Measurements from ENCODE around the gene NME3.

NME3 gene

DNA sequence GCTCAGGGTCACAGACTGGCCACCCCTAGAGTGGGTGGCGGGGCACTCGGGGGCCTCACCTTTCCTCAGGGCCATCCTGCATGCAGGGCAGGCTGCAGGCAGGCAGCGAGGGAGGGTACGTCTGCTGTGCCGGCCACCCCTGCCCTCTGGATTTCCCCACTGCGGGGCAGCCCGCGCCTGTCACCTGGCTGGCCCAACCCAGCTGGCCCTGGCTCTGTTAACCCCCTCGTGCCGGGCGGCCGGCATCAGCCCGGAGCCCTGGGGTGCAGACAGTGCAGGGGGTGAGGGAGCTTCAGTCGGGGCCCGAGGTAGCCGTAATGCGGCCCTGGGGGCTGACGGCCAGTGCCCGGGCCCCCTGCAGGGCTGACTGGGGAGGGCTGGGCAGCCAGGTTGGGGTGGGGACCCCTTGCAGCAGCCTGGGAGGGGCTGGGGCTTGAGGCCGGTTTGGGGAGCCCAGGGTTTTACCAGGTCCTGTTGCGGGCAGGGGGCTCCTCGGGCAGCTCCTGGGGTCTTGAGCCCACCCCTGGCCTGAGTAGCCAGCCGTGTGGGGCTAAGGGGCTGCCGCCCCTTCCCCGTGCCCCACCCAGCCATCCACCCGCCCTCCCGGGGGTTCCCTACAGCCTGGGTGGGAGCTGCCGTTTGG, 22.4 kb upstream of the NME3 start, which contains the start of gene IGFALS:
IGFALS (minus strand) TSS at position 128 of the 643 bp plus-strand sequence; CDS start at position 75, 53 bp downstream.
- DNase-seq (ENCODE audit: low read depth, low spot score) = no peak

DNA sequence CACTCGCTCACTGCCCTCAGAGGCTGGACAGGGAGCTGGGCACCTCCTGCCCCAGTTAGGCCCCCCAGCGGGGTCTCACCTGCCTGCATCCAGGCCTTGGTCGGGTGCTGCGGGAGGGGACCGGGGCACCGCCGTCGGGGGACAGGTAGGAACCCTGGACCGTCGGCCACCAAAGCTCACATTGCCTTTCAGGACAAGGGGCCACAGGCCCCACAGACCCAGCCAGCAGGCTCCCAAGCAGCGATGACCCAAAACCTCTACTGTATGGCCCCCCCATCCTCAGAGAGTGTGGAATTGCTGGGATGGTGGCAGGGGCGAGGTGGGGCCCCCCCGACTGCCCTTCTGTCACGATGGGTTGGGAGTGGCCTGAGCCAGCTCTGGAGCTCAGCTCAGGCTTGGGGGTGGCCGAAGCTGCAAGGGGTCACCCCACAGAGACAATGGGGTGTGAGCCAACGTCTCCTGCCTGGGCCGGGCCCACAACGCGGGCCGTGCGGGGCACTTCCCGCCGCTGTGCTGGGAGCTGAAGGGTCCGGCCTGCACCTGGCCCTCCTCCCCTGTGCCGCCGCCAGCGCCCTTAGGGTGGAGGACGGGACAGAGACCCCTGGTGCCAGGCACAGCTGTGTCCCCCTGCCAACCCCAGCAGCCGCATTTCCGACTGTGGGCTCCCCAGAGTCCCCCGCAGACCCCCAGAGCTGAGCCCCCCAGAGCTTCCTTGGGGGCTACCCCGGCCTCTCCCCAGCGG, 21.7 kb upstream of the NME3 start:
- no peak for DNase-seq (ENCODE audit: low read depth, low spot score)

DNA sequence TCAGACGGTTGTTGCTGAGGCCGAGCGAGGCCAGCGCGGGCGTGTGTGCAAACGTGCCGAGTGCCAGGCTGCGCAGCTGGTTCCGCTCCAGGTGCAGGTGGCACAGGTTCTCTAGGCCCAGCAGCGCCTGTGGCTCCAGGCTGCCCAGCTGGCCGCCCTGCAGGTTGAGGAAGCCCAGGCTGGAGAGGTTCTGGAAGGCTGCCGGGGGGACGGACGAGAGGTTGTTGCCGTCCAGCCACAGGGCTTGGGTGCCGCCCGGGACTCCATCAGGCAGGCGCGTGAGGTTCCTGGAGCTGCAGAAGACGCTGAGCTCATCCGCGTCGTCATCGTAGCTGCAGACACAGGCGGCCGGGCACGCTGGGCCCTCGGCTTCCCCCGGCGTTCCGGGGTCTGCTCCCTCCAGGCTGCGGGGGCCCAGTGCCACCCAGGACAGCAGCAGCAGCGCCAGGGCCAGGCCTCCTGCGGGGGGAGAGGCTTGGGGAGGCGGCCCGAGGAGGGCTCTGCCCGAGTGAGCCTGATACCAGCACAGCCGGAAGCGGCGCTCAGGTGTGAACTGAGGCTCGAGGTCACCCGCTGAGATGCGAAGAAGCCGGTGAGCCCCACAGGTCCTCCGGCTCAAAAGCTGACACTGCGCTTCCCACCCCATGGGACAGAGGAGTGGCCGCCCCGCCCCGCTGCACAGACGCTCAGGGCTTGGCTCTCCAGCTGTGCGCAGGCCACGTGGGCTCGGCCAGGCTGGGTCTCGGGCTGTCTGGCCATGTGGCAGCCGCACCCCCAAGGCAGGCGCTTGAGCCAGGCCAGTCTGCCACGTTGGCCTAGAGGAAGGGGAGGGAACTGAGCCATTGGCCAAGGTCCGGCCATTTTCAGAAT, 20.8 kb upstream of the NME3 start:
- no peak for DNase-seq (ENCODE audit: low read depth, low spot score)

GRCh38 chr16:1791256-1791942, 20.1 kb upstream of the NME3 start:
- no peak for DNase-seq (ENCODE audit: low read depth, low spot score)

- DNase-seq (ENCODE audit: low read depth, low spot score) = no peak
Measured at GRCh38 chr16:1790611-1791255, 19.4 kb upstream of the NME3 start.

DNA sequence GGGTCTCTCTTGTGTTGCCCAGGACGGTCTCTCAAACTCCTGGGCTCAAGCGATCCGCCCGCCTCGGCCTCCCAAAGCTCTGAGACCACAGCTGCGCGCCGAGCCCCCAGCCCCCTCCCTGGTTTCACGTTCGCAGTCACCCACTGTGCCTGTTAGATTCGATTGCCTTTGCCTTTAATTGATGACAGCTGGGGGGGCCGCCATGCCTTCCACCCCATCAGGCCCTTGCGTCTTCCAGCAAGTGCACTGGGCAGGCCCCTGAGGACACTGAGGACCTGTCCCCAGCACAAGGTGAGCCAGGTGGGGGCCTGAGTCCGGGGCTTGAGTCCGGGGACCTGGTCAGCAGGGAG, 18.9 kb upstream of the NME3 start:
- DNase-seq (ENCODE audit: low read depth, low spot score) = no peak

DNA sequence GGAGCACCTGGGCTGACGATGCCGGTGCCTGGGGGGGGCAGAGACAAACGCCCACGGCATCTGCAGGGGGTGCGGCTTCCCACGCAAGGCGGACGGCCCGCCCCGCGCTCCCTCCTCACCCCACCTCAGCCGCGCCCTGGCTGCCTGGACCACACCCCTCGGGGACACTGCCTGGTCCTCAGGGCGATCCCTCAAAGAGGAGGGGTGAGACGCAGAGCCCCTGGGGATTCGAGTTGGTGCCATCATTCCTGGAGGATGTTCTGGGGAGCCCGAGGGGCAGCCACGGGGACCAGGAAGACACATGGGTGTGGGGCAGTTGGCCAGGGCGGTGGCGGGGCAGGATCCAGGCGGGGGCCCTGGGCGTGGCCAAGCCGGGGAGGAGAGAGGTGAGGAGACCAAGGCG, 18.3 kb upstream of the NME3 start:
- DNase-seq (ENCODE audit: low read depth, low spot score) = no peak

DNA sequence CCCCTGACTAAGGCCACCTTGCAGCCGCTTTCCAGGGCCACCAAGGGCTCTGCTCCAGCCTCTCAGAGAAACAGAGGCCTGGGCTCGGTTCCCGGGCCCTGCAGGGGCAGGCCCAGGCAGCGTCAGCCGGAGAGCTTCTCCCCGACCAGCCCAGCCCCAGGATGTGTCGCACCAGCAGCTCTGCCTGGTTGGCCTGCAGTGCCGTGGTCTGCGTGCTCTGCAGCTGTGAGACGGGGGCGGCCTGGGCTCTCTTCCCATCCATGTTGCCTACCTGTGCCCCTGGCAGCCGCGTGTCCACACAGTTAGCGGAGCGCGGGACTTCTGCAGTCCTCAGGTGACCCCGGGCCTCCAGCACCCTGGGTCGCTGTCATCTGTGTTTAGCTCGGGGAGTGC, 17.4 kb upstream of the NME3 start:
- DNase-seq (ENCODE audit: low read depth, low spot score) = no peak

DNA sequence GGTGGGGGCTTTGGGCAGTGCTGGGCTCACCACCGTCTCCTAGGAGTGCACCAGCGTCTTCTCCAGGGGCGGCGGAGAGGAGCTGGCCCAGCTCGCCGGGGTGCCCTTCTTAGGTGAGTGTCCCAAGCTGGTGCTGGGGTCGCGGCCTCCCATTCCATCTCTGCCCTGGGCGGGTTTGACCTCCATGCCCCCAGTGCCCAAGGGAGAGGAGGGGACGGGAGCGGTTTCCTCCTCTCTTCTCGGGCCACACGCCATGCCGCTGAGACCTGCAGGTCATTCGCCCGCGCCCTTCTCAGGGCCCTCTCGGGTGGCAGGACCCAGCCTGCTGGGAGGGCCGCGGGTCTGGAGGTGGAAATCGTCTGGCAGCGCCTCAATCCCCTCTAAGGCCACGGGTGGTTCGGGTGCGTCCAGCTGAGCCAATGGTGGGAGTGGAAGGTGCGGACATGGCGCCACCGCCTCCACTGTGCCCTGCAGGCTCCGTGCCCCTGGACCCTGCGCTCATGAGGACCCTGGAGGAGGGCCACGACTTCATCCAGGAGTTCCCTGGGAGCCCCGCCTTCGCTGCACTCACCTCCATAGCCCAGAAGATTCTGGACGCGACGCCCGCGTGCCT, 16.9 kb upstream of the NME3 start:
- DNase-seq (ENCODE audit: low read depth, low spot score) = no peak

- no peak for DNase-seq (ENCODE audit: low read depth, low spot score)
Measured at GRCh38 chr16:1787322-1788094, 16.2 kb upstream of the NME3 start.

DNA sequence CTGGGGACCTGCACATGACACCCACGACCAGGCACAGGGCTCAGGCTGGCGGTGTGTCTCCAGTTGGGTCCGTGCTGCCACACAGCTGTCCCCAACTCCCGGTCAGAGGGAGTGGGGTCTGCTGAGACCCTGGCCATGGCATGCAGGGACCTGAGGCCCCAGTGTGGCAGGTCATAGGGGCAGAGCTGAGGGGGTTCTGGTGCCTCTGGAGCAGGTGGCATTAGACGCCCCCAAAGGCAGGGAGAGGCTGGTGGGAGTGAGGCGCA, 15.6 kb upstream of the NME3 start:
- DNase-seq (ENCODE audit: low read depth, low spot score) = no peak

GRCh38 chr16:1786242-1787055, 15.1 kb upstream of the NME3 start:
- no peak for DNase-seq (ENCODE audit: low read depth, low spot score)

GRCh38 chr16:1785846-1786170, 14.5 kb upstream of the NME3 start:
- no peak for DNase-seq (ENCODE audit: low read depth, low spot score)

DNA sequence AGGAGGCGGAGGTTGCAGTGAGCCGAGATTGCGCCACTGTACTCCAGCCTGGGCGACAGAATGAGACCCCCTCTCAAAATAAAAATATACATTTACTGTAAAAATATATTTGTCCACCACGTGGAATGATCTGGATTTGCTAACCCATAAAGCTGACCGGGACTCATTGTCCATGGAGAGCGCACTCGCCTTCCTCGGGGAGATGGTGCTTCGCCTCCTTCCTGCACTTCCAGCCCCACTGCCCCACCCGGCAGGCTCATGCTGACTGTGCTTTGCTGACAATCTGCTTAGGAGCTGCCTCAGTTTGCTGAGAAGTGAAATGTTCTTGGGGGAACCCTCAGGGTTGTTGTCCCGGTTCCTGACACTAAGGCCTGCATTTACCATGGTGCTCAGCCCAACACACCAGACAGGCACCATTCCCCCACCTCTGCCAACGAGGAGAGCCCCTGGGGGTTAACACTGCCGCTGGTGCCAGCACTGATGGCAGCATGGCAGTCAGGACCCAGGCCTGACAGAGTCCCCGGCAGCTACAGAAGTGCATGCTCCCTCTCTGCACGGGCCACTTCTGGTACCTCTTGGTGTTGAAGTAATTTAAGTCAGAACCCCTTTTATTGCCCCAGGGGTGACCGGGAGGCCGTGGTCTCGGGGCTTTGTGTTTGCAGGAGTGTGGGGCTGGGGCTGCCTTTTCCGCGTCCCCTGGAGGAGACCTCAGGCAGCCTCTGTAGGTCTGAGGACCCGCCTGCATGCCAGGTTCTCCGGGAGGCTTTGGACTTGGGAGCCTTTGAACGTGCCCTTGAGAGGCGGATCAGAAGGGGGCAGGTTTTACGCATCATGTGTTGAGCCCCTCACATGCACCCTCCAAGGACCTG, 13.9 kb upstream of the NME3 start:
- no peak for DNase-seq (ENCODE audit: low read depth, low spot score)

DNA sequence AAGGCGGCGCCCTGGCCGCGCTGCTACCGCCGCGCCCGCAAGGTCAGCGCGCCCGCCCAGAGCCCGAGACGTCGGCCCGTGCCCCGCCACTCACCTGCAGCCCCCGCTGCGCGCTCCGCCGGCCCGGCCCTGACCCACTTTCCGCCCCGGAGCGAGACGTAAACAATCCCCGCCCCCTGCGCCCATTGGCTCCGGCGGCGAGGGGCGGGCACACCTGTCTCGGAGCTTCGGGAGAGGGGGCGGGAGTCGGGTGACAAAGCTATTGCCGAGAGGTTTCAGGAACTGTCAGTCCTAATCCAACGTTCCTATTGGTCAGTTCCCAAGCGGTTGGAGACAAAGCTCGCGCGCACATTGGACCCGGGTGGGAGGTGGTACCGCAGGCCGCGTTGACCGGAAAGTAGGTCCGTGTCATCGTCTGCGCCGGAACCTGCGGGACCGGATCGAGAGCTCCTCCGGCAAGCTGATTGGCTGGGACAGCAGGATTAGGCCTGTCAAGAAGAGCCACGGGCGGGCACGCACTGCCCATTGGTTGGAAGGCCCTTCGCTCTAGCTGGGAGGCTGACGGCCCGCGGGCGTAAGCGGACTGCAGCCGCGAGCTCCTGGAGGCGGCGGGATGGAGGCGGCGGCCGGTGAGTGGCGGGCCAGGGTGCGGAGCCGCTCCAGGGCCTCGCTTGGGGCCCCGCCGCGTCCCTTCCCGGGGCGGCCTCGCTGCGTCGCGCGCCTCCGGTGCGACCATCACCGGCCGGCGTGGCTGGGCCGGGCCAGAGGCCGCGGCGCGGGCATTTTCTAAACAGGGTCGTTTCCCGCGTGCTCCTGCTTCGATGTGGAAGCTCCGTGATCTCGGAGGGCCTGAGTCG, 11.3 kb upstream of the NME3 start, which contains the start of the genes NUBP2 and SPSB3:
NUBP2 (plus strand) TSS at position 553 of the 857 bp plus-strand sequence; CDS start at position 614, 61 bp downstream.
SPSB3 (minus strand) TSS at position 164 of the 857 bp plus-strand sequence. CDS start 1,088 bp downstream, outside the sequence.
- peak; percentile 99 for DNase-seq (ENCODE audit: low read depth, low spot score)

DNA sequence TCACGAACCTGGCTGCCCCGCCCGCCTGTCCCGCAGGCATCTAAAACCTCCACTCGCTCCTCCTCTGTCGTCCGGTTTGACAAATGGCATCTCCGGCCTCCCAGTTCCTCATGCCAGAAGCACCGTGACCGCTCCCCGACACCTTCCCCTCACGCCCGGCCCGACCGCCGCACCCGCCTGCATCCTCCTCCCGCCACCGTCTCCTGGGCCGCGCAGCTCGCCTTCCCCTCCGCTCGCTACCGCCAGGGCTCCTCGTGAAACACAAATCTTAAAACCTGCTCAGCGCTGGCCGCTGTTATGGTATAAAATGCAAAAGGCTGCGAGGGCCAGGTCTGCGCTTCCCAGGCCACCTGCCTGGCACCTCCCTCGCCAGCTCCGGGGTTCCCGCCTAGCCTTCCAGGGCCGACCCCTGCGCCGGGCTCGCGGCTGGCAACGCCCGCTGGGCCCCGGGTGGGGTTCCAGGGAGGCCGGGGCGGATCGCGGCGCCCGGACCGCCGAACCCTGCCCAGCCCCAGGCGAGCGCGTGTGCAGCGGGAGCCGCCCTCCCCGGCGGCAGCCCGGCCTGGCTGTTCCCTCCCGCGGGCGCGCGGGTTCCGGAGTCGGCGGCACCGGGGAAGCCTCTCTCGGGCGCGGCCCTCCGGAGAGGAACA, 10.5 kb upstream of the NME3 start:
- no peak for DNase-seq (ENCODE audit: low read depth, low spot score)

DNA sequence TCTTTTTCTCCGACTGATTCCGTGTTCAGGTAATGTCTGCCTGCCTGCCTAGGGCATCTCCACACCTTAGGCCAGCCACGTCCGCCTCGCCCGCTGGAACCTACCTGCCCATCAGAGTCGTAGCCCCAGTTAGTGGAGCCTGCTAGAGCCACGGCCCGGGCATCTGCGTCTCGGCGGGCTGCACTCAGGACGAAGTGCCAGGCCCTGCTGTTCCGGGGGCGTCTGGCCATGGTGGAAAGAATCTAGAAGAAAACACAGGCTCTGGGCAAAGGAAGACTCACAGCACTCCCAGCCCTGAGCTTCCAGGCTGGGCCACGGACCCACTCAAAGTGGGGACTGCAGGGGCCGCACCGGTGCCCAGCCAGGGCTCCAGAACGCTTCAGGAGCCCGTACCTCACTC, 9.9 kb upstream of the NME3 start:
- DNase-seq (ENCODE audit: low read depth, low spot score) = no peak

Measured in iPS DF 19.7 (cell line).